SK-N-SH treated with all-trans-retinoic acid at 6 μM for 48 hours (cell line): Measurements from ENCODE around the gene TMEM181.

Experiments
- ATAC-seq: fragments of 200-7000 bp; cut with Tn5 transposase; 3 replicates; pipeline ENCODE4 v1.9.1; 2020; ENCODE audit warnings: mild to moderate bottlenecking, moderate library complexity
- ARNTL ChIP-seq: fragments of 450-650 bp; formaldehyde crosslinking; IDR thresholded peaks from 2 replicates; pipeline ENCODE4 v1.5.0; 2020; ENCODE audit warnings: low read depth, mild to moderate bottlenecking, moderate library complexity, borderline replicate concordance
- CREB5 ChIP-seq: fragments of 250-450 bp; sonication (Bioruptor Pico); IDR thresholded peaks from 2 replicates; pipeline ENCODE4 v1.5.1; 2020; ENCODE audit warnings: low read depth, mild to moderate bottlenecking, moderate library complexity
- CSDC2 ChIP-seq: fragments of 250-450 bp; sonication (Bioruptor Pico); IDR thresholded peaks from 2 replicates; pipeline ENCODE4 v1.5.0; 2020; ENCODE audit warnings: mild to moderate bottlenecking, moderate library complexity
- ESRRG ChIP-seq: fragments of 250-450 bp; sonication (Bioruptor Pico); IDR thresholded peaks from 2 replicates; pipeline ENCODE4 v1.6.1; 2021; ENCODE audit warnings: mild to moderate bottlenecking
- GLIS3 ChIP-seq: fragments of 250-450 bp; sonication (Bioruptor Pico); IDR thresholded peaks from 2 replicates; pipeline ENCODE4 v1.5.0; 2020; ENCODE audit warnings: mild to moderate bottlenecking, moderate library complexity
- ISL1 ChIP-seq: fragments of 250-450 bp; sonication (Bioruptor Pico); IDR thresholded peaks from 2 replicates; pipeline ENCODE4 v2.1.2; 2022; ENCODE audit warnings: mild to moderate bottlenecking, moderate library complexity
- OSR1 ChIP-seq: fragments of 250-450 bp; sonication (Bioruptor Pico); IDR thresholded peaks from 2 replicates; pipeline ENCODE4 v1.8.0; 2022; ENCODE audit warnings: moderate library complexity, mild to moderate bottlenecking, inconsistent platforms
- PATZ1 ChIP-seq: fragments of 250-450 bp; sonication (Bioruptor Pico); IDR thresholded peaks from 2 replicates; pipeline ENCODE4 v1.8.0; 2020; ENCODE audit warnings: mild to moderate bottlenecking, moderate library complexity, borderline replicate concordance
- POU6F1 ChIP-seq: fragments of 250-450 bp; sonication (Bioruptor Pico); IDR thresholded peaks from 2 replicates; pipeline ENCODE4 v1.8.0; 2021; ENCODE audit warnings: low read depth, mild to moderate bottlenecking, moderate library complexity, borderline replicate concordance
- PPARA ChIP-seq: fragments of 250-450 bp; sonication (Bioruptor Pico); IDR thresholded peaks from 2 replicates; pipeline ENCODE4 v1.5.0; 2020; ENCODE audit warnings: mild to moderate bottlenecking, borderline replicate concordance
- RARB ChIP-seq: fragments of 250-450 bp; sonication (Bioruptor Pico); IDR thresholded peaks from 2 replicates; pipeline ENCODE4 v1.8.0; 2021; ENCODE audit warnings: mild to moderate bottlenecking, moderate library complexity
- SNAI2 ChIP-seq: fragments of 250-450 bp; sonication (Bioruptor Pico); IDR thresholded peaks from 2 replicates; pipeline ENCODE4 v1.5.0; 2020; ENCODE audit warnings: mild to moderate bottlenecking, moderate library complexity
- TCF4 ChIP-seq: fragments of 250-450 bp; sonication (Bioruptor Pico); IDR thresholded peaks from 2 replicates; pipeline ENCODE4 v1.8.0; 2021; ENCODE audit warnings: mild to moderate bottlenecking, moderate library complexity, borderline replicate concordance
- TOX ChIP-seq: fragments of 250-450 bp; sonication (Bioruptor Pico); IDR thresholded peaks from 2 replicates; pipeline ENCODE4 v1.8.0; 2021; ENCODE audit warnings: mild to moderate bottlenecking, moderate library complexity, borderline replicate concordance
- TSHZ2 ChIP-seq: fragments of 250-450 bp; sonication (Bioruptor Pico); IDR thresholded peaks from 2 replicates; pipeline ENCODE4 v1.5.0; 2020; ENCODE audit warnings: mild to moderate bottlenecking, moderate library complexity
- ZFP3 ChIP-seq: fragments of 250-450 bp; sonication (Bioruptor Pico); IDR thresholded peaks from 2 replicates; pipeline ENCODE4 v1.5.0; 2020; ENCODE audit warnings: mild to moderate bottlenecking, moderate library complexity
- ZFP30 ChIP-seq: fragments of 450-650 bp; formaldehyde crosslinking; IDR thresholded peaks from 2 replicates; pipeline ENCODE4 v1.5.0; 2022; ENCODE audit warnings: mild to moderate bottlenecking, moderate library complexity
- ZNF565 ChIP-seq: fragments of 450-650 bp; formaldehyde crosslinking; conservative IDR thresholded peaks from 2 replicates; pipeline ENCODE4 v1.5.0; 2020; ENCODE audit warnings: low read depth, mild to moderate bottlenecking, moderate library complexity
- ZNF70 ChIP-seq: fragments of 450-650 bp; formaldehyde crosslinking; IDR thresholded peaks from 2 replicates; pipeline ENCODE4 v1.5.0; 2020; ENCODE audit warnings: mild to moderate bottlenecking, moderate library complexity
- ZNF8 ChIP-seq: fragments of 450-650 bp; formaldehyde crosslinking; IDR thresholded peaks from 2 replicates; pipeline ENCODE4 v1.5.0; 2020; ENCODE audit warnings: mild to moderate bottlenecking, moderate library complexity

TMEM181 gene

GRCh38 chr6:158514176-158514575 is 45.7 kb upstream of the TMEM181 start (continued):
- no peak for TF ChIP-seq POU6F1 (CRISPR knock-in tag)
- TF ChIP-seq ZNF8 (CRISPR knock-in tag), result no peak
- TF ChIP-seq RARB (CRISPR knock-in tag), result no peak
- no peak for TF ChIP-seq ESRRG (CRISPR knock-in tag)
- no peak for TF ChIP-seq ZFP3 (CRISPR knock-in tag)
- TF ChIP-seq, all 23 proteins: peak for 0

GRCh38 chr6:158514991-158515390 is 44.9 kb upstream of the TMEM181 start:
- ATAC-seq, result no peak
- TF ChIP-seq ESRRG (CRISPR knock-in tag) (no peak), ZNF8 (CRISPR knock-in tag) (no peak), ZNF565 (CRISPR knock-in tag) (no peak), CREB5 (no peak), ZFP3 (CRISPR knock-in tag) (no peak), ISL1 (CRISPR knock-in tag) (no peak)

- no peak for TF ChIP-seq ZNF8 (CRISPR knock-in tag)
- no peak for TF ChIP-seq TCF4 (CRISPR knock-in tag)
- TF ChIP-seq ZNF565 (CRISPR knock-in tag), result no peak
- TF ChIP-seq SNAI2 (CRISPR knock-in tag), result no peak
- TF ChIP-seq ZNF70 (CRISPR knock-in tag), result no peak
- no peak for TF ChIP-seq TOX
- no peak for TF ChIP-seq RARB (CRISPR knock-in tag)
- no peak for TF ChIP-seq PPARA (CRISPR knock-in tag)
- no peak for TF ChIP-seq GLIS3 (CRISPR knock-in tag)
- no peak for TF ChIP-seq ZFP30
- no peak for TF ChIP-seq OSR1 (CRISPR knock-in tag)
- no peak for TF ChIP-seq CREB5
- no peak for TF ChIP-seq ISL1 (CRISPR knock-in tag)
- no peak for TF ChIP-seq ZFP3 (CRISPR knock-in tag)
- no peak for TF ChIP-seq PATZ1 (CRISPR knock-in tag)
- no peak for TF ChIP-seq CSDC2 (CRISPR knock-in tag)
- TF ChIP-seq ARNTL, result no peak
- no peak for TF ChIP-seq TSHZ2 (CRISPR knock-in tag)
- no peak for TF ChIP-seq ESRRG (CRISPR knock-in tag)
- ATAC-seq, result no peak
Observed at GRCh38 chr6:158516098-158516497, 43.8 kb upstream of the TMEM181 start.

GRCh38 chr6:158517038-158517437 is 42.9 kb upstream of the TMEM181 start:
- TF ChIP-seq OSR1 (CRISPR knock-in tag) (no peak), CSDC2 (CRISPR knock-in tag) (no peak), ARNTL (no peak)
- ATAC-seq, result no peak
